GM21367 (cell line): ENCODE results near the gene STAB1.

Source experiments
- ATAC-seq: cut with Tn5 transposase; IDR thresholded peaks from one replicate; pipeline ENCODE4 v1.9.1; 2021; ENCODE audit not compliant: unreplicated experiment

STAB1 gene

GRCh38 chr3:52557011-52557960 lies 62.1 kb downstream of the STAB1 start:
- no peak for ATAC-seq

- no peak for ATAC-seq
These were observed 63.3 kb downstream of the STAB1 start for GRCh38 chr3:52558436-52558835.

DNA sequence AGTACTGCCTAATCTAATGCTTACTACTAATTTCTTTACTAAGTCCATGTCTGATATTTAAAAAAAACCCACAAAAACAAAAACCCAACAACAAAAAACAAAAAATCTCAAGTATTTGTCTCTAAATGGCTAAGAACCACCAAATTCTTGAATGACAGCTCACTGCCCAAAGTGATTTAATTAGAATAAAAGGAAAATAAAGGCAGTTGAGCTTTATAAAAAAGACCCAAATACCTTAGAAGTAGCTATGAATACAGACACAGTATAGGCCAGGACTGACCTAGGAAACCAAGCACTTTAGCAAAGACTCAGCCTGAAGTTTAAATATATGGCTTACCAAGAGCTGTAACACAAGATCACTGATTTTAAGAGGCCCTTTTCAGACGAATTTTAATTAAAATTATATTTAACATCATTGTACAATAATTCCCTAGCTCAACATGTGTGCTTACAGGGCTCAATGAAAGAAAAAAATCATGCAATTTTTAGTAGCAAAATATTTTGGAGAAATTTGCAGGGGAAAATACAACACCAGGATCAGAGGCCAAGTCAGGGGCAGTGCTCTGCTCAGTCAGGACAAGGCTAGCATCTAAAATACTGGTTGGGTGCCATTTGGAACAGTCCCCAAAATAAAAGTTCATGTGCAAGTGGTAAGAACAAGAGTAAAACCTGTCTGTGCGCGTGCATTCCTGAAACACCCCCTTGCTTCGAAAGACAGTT lies 66.0 kb downstream of the STAB1 start:
- no peak for ATAC-seq

DNA sequence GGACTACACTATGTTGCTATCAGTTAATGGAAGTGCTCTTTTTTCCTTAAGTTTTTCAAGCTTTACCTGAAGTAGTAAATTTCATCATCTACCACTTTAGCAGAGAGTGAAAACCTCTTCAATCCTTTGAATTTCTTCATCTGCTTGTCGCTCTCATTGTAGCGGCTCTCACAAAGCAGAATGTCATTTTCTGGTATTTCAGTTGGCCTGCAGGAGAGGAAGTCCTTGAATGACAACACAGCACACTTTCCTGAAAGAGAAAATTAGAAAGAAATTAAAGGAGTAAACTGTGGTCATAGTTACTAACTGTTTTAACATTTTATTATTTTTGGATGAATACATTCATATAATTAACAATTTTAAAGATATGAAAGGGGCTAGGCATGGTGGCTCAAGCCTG lies 68.8 kb downstream of the STAB1 start:
- no peak for ATAC-seq

DNA sequence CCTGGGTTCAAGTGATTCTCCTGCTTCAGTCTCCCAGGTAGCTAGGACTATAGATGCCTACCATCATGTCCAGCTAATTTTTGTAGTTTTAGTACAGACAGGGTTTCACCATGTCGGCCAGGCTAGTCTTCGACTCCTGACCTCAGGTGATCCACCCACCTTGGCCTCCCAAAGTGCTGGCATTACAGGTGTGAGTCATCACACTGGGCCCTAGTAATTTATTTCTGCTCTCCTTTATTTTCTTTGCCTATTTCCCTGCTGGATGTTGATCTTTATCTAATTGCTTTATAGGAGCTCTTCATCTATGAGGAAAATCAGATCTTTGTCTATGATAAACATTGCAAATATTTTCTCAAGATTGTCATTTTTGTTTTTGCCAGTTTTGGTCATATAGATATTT lies 72.9 kb downstream of the STAB1 start:
- ATAC-seq: no peak

GRCh38 chr3:52570076-52570475 lies 74.9 kb downstream of the STAB1 start:
- ATAC-seq: no peak

GRCh38 chr3:52572221-52572620 lies 77.1 kb downstream of the STAB1 start:
- ATAC-seq: no peak
